HCT116 (cell line): Measurements from ENCODE around the gene IGSF9B.

Experiments used
- ATF3 ChIP-seq: IDR thresholded peaks from 2 replicates; pipeline ENCODE4 v1.6.1; 2012
- CTCF ChIP-seq, 3 experiments: fragments of 200-600 bp in 1 of 3; sonication (generic) in 1 of 3; IDR thresholded peaks in 2 of 3; conservative IDR thresholded peaks in 1 of 3; 2 replicates each; pipeline ENCODE4 v1.5.1; 2012 to 2017; ENCODE audit warnings: low read depth in 2 of 3, low read length in 2 of 3, antibody characterized with exemption in 1 of 3, borderline replicate concordance in 1 of 3, control low read depth in 1 of 3, mild to moderate bottlenecking in 1 of 3, mixed read lengths in 1 of 3, mixed run types in 1 of 3, moderate library complexity in 1 of 3; ENCODE audit not compliant: insufficient read depth in 1 of 3
- EGR1 ChIP-seq: IDR thresholded peaks from 2 replicates; pipeline ENCODE4 v1.6.1; 2012; ENCODE audit warnings: low read depth
- EZH2 ChIP-seq: fragments of 200-600 bp; sonication (generic); IDR thresholded peaks from 2 replicates; pipeline ENCODE4 v1.6.1; 2017; ENCODE audit warnings: antibody characterized with exemption, mixed run types
- EZH2phosphoT487 ChIP-seq: fragments of 200-600 bp; IDR thresholded peaks from 2 replicates; pipeline ENCODE4 v1.6.1; 2018; ENCODE audit warnings: antibody characterized with exemption, borderline replicate concordance
- POLR2A ChIP-seq: IDR thresholded peaks from 2 replicates; pipeline ENCODE4 v1.7.0; 2011; ENCODE audit warnings: borderline replicate concordance; ENCODE audit not compliant: insufficient read depth, insufficient read length; ENCODE audit errors: extremely low read depth
- POLR2AphosphoS5 ChIP-seq: IDR thresholded peaks from 2 replicates; pipeline ENCODE4 v1.6.1; 2011; ENCODE audit warnings: mild to moderate bottlenecking, low read depth, low read length, moderate library complexity
- RAD21 ChIP-seq: IDR thresholded peaks from 2 replicates; pipeline ENCODE4 v1.6.1; 2012; ENCODE audit warnings: low read depth, mild to moderate bottlenecking
- REST ChIP-seq: IDR thresholded peaks from 2 replicates; pipeline ENCODE4 v1.6.1; 2012; ENCODE audit warnings: low read depth
- SIN3A ChIP-seq: IDR thresholded peaks from 2 replicates; pipeline ENCODE4 v1.6.1; 2012; ENCODE audit warnings: low read depth
- TCF7L2 ChIP-seq: IDR thresholded peaks from 2 replicates; pipeline ENCODE4 v1.7.0; 2011; ENCODE audit warnings: borderline replicate concordance, inconsistent platforms; ENCODE audit not compliant: insufficient read depth, insufficient read length; ENCODE audit errors: extremely low read depth
- YY1 ChIP-seq: IDR thresholded peaks from 2 replicates; pipeline ENCODE4 v1.6.1; 2011; ENCODE audit warnings: low read length, low read depth, moderate library complexity, mild to moderate bottlenecking; ENCODE audit not compliant: insufficient replicate concordance; ENCODE audit errors: extremely low read depth
- ZNF274 ChIP-seq: fragments of 200-500 bp; sonication (Bioruptor generic); IDR thresholded peaks from 2 replicates; pipeline ENCODE4 v1.6.1; 2014; ENCODE audit warnings: mild to moderate bottlenecking, low read depth, low read length, inconsistent platforms

GRCh38 chr11:133965031-133965601, 8.3 kb upstream of the IGSF9B start:
- TF ChIP-seq ZNF274 = no peak
- no peak for TF ChIP-seq CTCF (IDR thresholded peaks at IDR 0.05 in 2 of 3, conservative IDR thresholded peaks at IDR 0.05 in 1 of 3; ENCODE audit: borderline replicate concordance in 1 of 3, insufficient read depth in 1 of 3, low read depth in 2 of 3, low read length in 2 of 3)
- TF ChIP-seq EZH2 = no peak
- no peak for TF ChIP-seq POLR2AphosphoS5
- TF ChIP-seq EZH2phosphoT487 = no peak
- TF ChIP-seq POLR2A = no peak
- TF ChIP-seq EGR1 = no peak
- no peak for TF ChIP-seq YY1
- TF ChIP-seq RAD21 = no peak
- TF ChIP-seq REST = no peak
- no peak for TF ChIP-seq SIN3A
- no peak for TF ChIP-seq TCF7L2
- TF ChIP-seq ATF3 = no peak
